H1 (cell line): ENCODE measurements around the gene CNN3. TPM values are rescaled to one million over a fixed set of nuclear protein-coding genes. Genes with fewer than 3 reads are reported as not detected.

Experiments used
- CTCF ChIA-PET: fragments of 300-600 bp; sonication (Branson Sonifier 250); formaldehyde crosslinking; loops from one replicate; lab custom pipeline; 2021; ENCODE audit not compliant: partially characterized antibody; lab: Charles Lee
- POLR2A ChIA-PET: fragments of 300-600 bp; sonication (Branson Sonifier 250); formaldehyde crosslinking; loops from one replicate; lab custom pipeline; 2021; ENCODE audit warnings: inconsistent platforms; ENCODE audit not compliant: partially characterized antibody; lab: Charles Lee
- DNase-seq, 2 experiments: peaks; one replicate each; pipeline versions ENCODE4 v3.0.0 to v3.0.0-alpha.2; 2010 to 2022; ENCODE audit warnings: low spot score in 2 of 2, low read depth in 1 of 2, mixed read lengths in 1 of 2
- FAIRE-seq: peaks from 2 replicates; lab custom pipeline; 2011; peaks lifted over from hg19 to GRCh38; lab: Jason Lieb, UNC
- H2AFZ ChIP-seq: 2 replicates; pipeline ENCODE4 v1.8.1; 2012; ENCODE audit warnings: low read length, inconsistent platforms
- H2AK5ac ChIP-seq: 2 replicates; pipeline ENCODE4 v1.6.1; 2013; ENCODE audit warnings: low read depth, low read length
- H2BK120ac ChIP-seq: replicated peaks from 2 replicates; pipeline ENCODE3; 2013; ENCODE audit warnings: low read depth, low read length, inconsistent platforms
- H2BK12ac ChIP-seq: 2 replicates; pipeline ENCODE4 v1.6.1; 2013; ENCODE audit warnings: low read depth, low read length
- H2BK15ac ChIP-seq: 2 replicates; pipeline ENCODE4 v1.6.1; 2013; ENCODE audit warnings: low read length
- H2BK20ac ChIP-seq: 2 replicates; pipeline ENCODE4 v1.6.1; 2013; ENCODE audit warnings: low read length
- H2BK5ac ChIP-seq: 2 replicates; pipeline ENCODE4 v1.6.1; 2013; ENCODE audit warnings: low read depth, low read length
- H3K14ac ChIP-seq: 2 replicates; pipeline ENCODE4 v1.6.1; 2013; ENCODE audit warnings: inconsistent platforms; ENCODE audit not compliant: insufficient read length
- H3K18ac ChIP-seq: 2 replicates; pipeline ENCODE4 v1.6.1; 2013; ENCODE audit warnings: low read length; ENCODE audit errors: extremely low read depth
- H3K23ac ChIP-seq: 2 replicates; pipeline ENCODE4 v1.6.1; 2013; ENCODE audit warnings: inconsistent platforms; ENCODE audit not compliant: insufficient read length
- H3K23me2 ChIP-seq: 2 replicates; pipeline ENCODE4 v1.6.1; 2013; ENCODE audit warnings: low read depth, low read length
- H3K27ac ChIP-seq: 2 replicates; pipeline ENCODE4 v1.6.1; 2011; ENCODE audit warnings: low read depth, low read length, inconsistent platforms
- H3K27me3 ChIP-seq, 4 experiments: replicated peaks in 1 of 4; 1 replicate in 1 of 4; 2 replicates in 3 of 4; pipeline versions ENCODE4 v1.6.1 to v1.8.1; 2011 to 2013; ENCODE audit warnings: low read length in 3 of 4, mild to moderate bottlenecking in 3 of 4, inconsistent platforms in 2 of 4, mixed read lengths in 2 of 4, moderate library complexity in 1 of 4; ENCODE audit not compliant: control insufficient read depth in 3 of 4, insufficient read depth in 3 of 4; ENCODE audit errors: extremely low read depth in 1 of 4
- H3K36me3 ChIP-seq, 4 experiments: 2 replicates each; pipeline versions ENCODE4 v1.6.1 to v1.8.1; 2011 to 2013; ENCODE audit warnings: mild to moderate bottlenecking in 4 of 4, low read length in 3 of 4, moderate library complexity in 2 of 4, control low read depth in 1 of 4, inconsistent platforms in 1 of 4; ENCODE audit not compliant: insufficient read depth in 4 of 4, control insufficient read depth in 2 of 4
- H3K4ac ChIP-seq: replicated peaks from 2 replicates; pipeline ENCODE3; 2013; ENCODE audit warnings: low read length, low read depth, mixed read lengths, inconsistent platforms; ENCODE audit not compliant: insufficient read length
- H3K4me1 ChIP-seq, 4 experiments: replicated peaks in 1 of 4; 1 replicate in 1 of 4; 2 replicates in 3 of 4; pipeline versions ENCODE4 v1.6.1 to v1.8.1; 2011 to 2013; ENCODE audit warnings: low read length in 3 of 4, inconsistent platforms in 2 of 4, mixed read lengths in 1 of 4; ENCODE audit not compliant: insufficient read depth in 4 of 4, control insufficient read depth in 3 of 4
- H3K4me2 ChIP-seq, 2 experiments: 2 replicates each; pipeline versions ENCODE4 v1.6.1 to v1.8.1; 2011 to 2013; ENCODE audit warnings: low read depth in 2 of 2, low read length in 2 of 2, control low read depth in 1 of 2, inconsistent platforms in 1 of 2, mild to moderate bottlenecking in 1 of 2; ENCODE audit not compliant: insufficient read depth in 1 of 2
- H3K4me3 ChIP-seq, 4 experiments: fragments of 200-600, 300-600 bp in 1 of 4; sonication (generic), shearing (Covaris generic), sonication (Bioruptor Twin) in 1 of 4; 2 replicates each; pipeline versions ENCODE4 v1.5.1 to v1.8.1; 2011 to 2016; ENCODE audit warnings: low read length in 4 of 4, low read depth in 3 of 4, control low read depth in 2 of 4, inconsistent platforms in 2 of 4, mild to moderate bottlenecking in 2 of 4, mixed read lengths in 1 of 4, moderate library complexity in 1 of 4; ENCODE audit not compliant: insufficient read depth in 2 of 4; ENCODE audit errors: extremely low read depth in 1 of 4
- H3K56ac ChIP-seq: replicated peaks from 2 replicates; pipeline ENCODE3; 2013; ENCODE audit warnings: low read depth, mild to moderate bottlenecking, mixed read lengths, low read length, inconsistent platforms; ENCODE audit not compliant: insufficient read length
- H3K79me1 ChIP-seq: 2 replicates; pipeline ENCODE4 v1.6.1; 2013; ENCODE audit warnings: low read depth, low read length, control low read depth
- H3K79me2 ChIP-seq, 2 experiments: 2 replicates each; pipeline versions ENCODE4 v1.6.1 to v1.8.1; 2012 to 2013; ENCODE audit warnings: low read length in 2 of 2, mild to moderate bottlenecking in 2 of 2, inconsistent platforms in 1 of 2; ENCODE audit not compliant: insufficient read depth in 2 of 2, control insufficient read depth in 1 of 2
- H3K9ac ChIP-seq, 4 experiments: replicated peaks in 1 of 4; 1 replicate in 1 of 4; 2 replicates in 3 of 4; pipeline versions ENCODE4 v1.6.1 to v1.8.1; 2011 to 2013; ENCODE audit warnings: low read depth in 3 of 4, low read length in 3 of 4, control low read depth in 2 of 4, mild to moderate bottlenecking in 2 of 4, moderate library complexity in 2 of 4, inconsistent platforms in 1 of 4; ENCODE audit errors: extremely low read depth in 1 of 4
- H3K9me3 ChIP-seq, 2 experiments: 2 replicates each; pipeline versions ENCODE4 v1.6.1 to v1.8.1; 2012 to 2013; ENCODE audit warnings: mild to moderate bottlenecking in 2 of 2, moderate library complexity in 2 of 2, control low read depth in 1 of 2, inconsistent platforms in 1 of 2, low read depth in 1 of 2, low read length in 1 of 2, mixed read lengths in 1 of 2; ENCODE audit not compliant: insufficient read depth in 2 of 2
- H4K20me1 ChIP-seq, 2 experiments: replicated peaks in 1 of 2; 2 replicates each; pipeline versions ENCODE3 to v1.8.1; 2011 to 2013; ENCODE audit warnings: inconsistent platforms in 2 of 2, low read length in 2 of 2, mild to moderate bottlenecking in 1 of 2; ENCODE audit not compliant: insufficient read depth in 2 of 2, control insufficient read depth in 1 of 2
- H4K5ac ChIP-seq: 2 replicates; pipeline ENCODE4 v1.6.1; 2013; ENCODE audit warnings: low read length, low read depth, mixed read lengths, inconsistent platforms; ENCODE audit not compliant: insufficient read length
- H4K8ac ChIP-seq: 2 replicates; pipeline ENCODE4 v1.8.0; 2013; ENCODE audit warnings: mild to moderate bottlenecking, moderate library complexity, low read length, inconsistent platforms; ENCODE audit not compliant: insufficient read depth; ENCODE audit errors: extremely low read depth
- H4K91ac ChIP-seq: replicated peaks from 2 replicates; pipeline ENCODE3; 2013; ENCODE audit warnings: low read length, mixed read lengths, inconsistent platforms; ENCODE audit not compliant: insufficient read length
- ASH2L ChIP-seq: fragments of 200-600, 300-600 bp; sonication (generic); IDR thresholded peaks from one replicate; pipeline ENCODE4 v1.7.1; 2017; ENCODE audit warnings: low read length
- BACH1 ChIP-seq: IDR thresholded peaks from 2 replicates; pipeline ENCODE4 v1.6.1; 2012; ENCODE audit warnings: low read length, improper control_type of control experiment
- CBX8 ChIP-seq: fragments of 300-800, 300-1000 bp; sonication (generic); IDR thresholded peaks from 2 replicates; pipeline ENCODE4 v1.7.1; 2016; ENCODE audit warnings: low read depth, low read length, borderline replicate concordance
- CEBPB ChIP-seq: IDR thresholded peaks from 2 replicates; pipeline ENCODE4 v1.6.1; 2012; ENCODE audit warnings: low read depth, low read length
- JUN ChIP-seq: IDR thresholded peaks from 2 replicates; pipeline ENCODE4 v1.6.1; 2011; ENCODE audit warnings: low read depth, mild to moderate bottlenecking, improper control_type of control experiment, low read length
- KDM1A ChIP-seq: fragments of 200-600, 300-600 bp; sonication (generic); IDR thresholded peaks from 2 replicates; pipeline ENCODE4 v1.7.1; 2016; ENCODE audit warnings: mild to moderate bottlenecking, low read length, borderline replicate concordance
- RBBP5 ChIP-seq: IDR thresholded peaks from 2 replicates; pipeline ENCODE4 v1.7.1; 2012; ENCODE audit warnings: low read depth, mild to moderate bottlenecking, inconsistent platforms, low read length, moderate library complexity, borderline replicate concordance
- SAP30 ChIP-seq: fragments of 300-600 bp; sonication (generic); IDR thresholded peaks from 2 replicates; pipeline ENCODE4 v1.7.1; 2012; ENCODE audit warnings: low read length, moderate library complexity, mild to moderate bottlenecking, inconsistent platforms; ENCODE audit not compliant: insufficient read depth, insufficient replicate concordance
- TEAD4 ChIP-seq: IDR thresholded peaks from 2 replicates; pipeline ENCODE4 v1.6.1; 2012; ENCODE audit warnings: low read depth, low read length, inconsistent platforms, mixed read lengths
- WGBS, 2 experiments: shearing (Covaris generic) in 1 of 2; methylation state at CpG; one replicate each; pipeline versions ENCODE4 v1.1.6 to v1.1.7; 2013 to 2015; ENCODE audit warnings: low lambda C conversion rate in 2 of 2, mixed read lengths in 2 of 2, inconsistent platforms in 1 of 2, low coverage in 1 of 2, missing lambda C conversion rate in 1 of 2; ENCODE audit not compliant: insufficient replicate concordance in 2 of 2, insufficient coverage in 1 of 2, insufficient read length in 1 of 2; ENCODE audit errors: extremely low coverage in 1 of 2, missing lambda C conversion rate in 1 of 2; 5-methylcytosine and 5-hydroxymethylcytosine counted together
- polyA plus RNA-seq, 7 experiments: library from polyadenylated mRNA; depleted of rRNA in 3 of 7; stranded (reverse) in 5 of 7; unstranded in 2 of 7; fragments of >200 nt in 5 of 7; fragments of 200-250 nt in 2 of 7; gene quantifications; 1 replicate in 5 of 7; 2 replicates in 1 of 7; 4 replicates in 1 of 7; pipeline versions ENCODE4 v1.2.1 to v1.2.3, GENCODE V29; 2011 to 2013; ENCODE audit warnings: missing spikeins in 2 of 7, mixed read lengths in 2 of 7
- total RNA-seq: library from RNA; stranded (reverse); fragmentation: NEBNext Ultra II Directional; extraction: Animal tissue kit (Norgen Biotek cat#: 25700); gene quantifications from 2 replicates; pipeline ENCODE4 v1.2.1, GENCODE V29; 2021

CNN3 gene
- total and polyA plus RNA-seq, 2 of the 8 experiments (the other 6 are each of a cell fraction or from before 2014, with no cell fraction given), result 134 to 266 TPM

- peaks cover 31 to 87% of the 10 kb centered on the region in 2 experiments for H3K79me2 ChIP-seq
- POLR2A ChIA-PET, result no interaction called here
- H3K9me3 ChIP-seq, result no peaks in the 10 kb centered on the region
- H3K27me3 ChIP-seq, result no peaks in the 10 kb centered on the region
- H4K8ac ChIP-seq, result no peak overlapping the region
- FAIRE-seq (no peak), DNase-seq (no peak)
- no peak overlapping the region for H3K14ac ChIP-seq
- H4K5ac ChIP-seq, result no peak overlapping the region
- H2BK20ac ChIP-seq, result no peak overlapping the region
- H3K36me3 ChIP-seq, result peaks cover 9 to 31% (median 12%) of the 10 kb centered on the region in 4 experiments
- H4K91ac ChIP-seq, result no peak overlapping the region
- no peak overlapping the region for H3K18ac ChIP-seq
- TF ChIP-seq RBBP5 (no peak), CBX8 (no peak), SAP30 (no peak), JUN (no peak), CEBPB (no peak), KDM1A (no peak), TEAD4 (no peak), BACH1 (no peak), ASH2L (no peak)
- no peak overlapping the region for H2BK120ac ChIP-seq
- no peak overlapping the region for H2AFZ ChIP-seq
- no peaks in the 10 kb centered on the region for H3K23me2 ChIP-seq
- H3K4me1 ChIP-seq, result peaks cover 6 to 18% (median 13%) of the 10 kb centered on the region in 4 experiments
- H3K27ac ChIP-seq, result no peak overlapping the region
- no peak overlapping the region for H3K9ac ChIP-seq
- CTCF ChIA-PET, result interaction anchor here (1.2 to 3.3 kb wide), 4 partner anchors 22 to 137 kb away, joined by 3 to 9 read pairs (median 6); no protein-coding TSS in a partner anchor
- no peak overlapping the region for H3K4ac ChIP-seq
- no peak overlapping the region for H3K4me3 ChIP-seq
- peaks cover 38 to 44% of the 10 kb centered on the region in 2 experiments for H4K20me1 ChIP-seq
- H3K56ac ChIP-seq, result no peak overlapping the region
- peaks cover 13% of the 10 kb centered on the region for H3K79me1 ChIP-seq
- H2BK15ac ChIP-seq, result no peak overlapping the region
- H3K23ac ChIP-seq, result no peak overlapping the region
- H3K4me2 ChIP-seq, result no peak overlapping the region
- WGBS, 2 experiments, result 87% methylated on average over 5 of the region's 5 CpGs; no CpG with 5 or more reads in 1 of the 2 experiments
- H2BK12ac ChIP-seq, result no peak overlapping the region
- H2AK5ac ChIP-seq, result no peak overlapping the region
- no peak overlapping the region for H2BK5ac ChIP-seq
These were observed 20.5 kb downstream of the CNN3 start for GRCh38 chr1:94906382-94906781.
